ENCODE data around the gene VPS18.

DNA sequence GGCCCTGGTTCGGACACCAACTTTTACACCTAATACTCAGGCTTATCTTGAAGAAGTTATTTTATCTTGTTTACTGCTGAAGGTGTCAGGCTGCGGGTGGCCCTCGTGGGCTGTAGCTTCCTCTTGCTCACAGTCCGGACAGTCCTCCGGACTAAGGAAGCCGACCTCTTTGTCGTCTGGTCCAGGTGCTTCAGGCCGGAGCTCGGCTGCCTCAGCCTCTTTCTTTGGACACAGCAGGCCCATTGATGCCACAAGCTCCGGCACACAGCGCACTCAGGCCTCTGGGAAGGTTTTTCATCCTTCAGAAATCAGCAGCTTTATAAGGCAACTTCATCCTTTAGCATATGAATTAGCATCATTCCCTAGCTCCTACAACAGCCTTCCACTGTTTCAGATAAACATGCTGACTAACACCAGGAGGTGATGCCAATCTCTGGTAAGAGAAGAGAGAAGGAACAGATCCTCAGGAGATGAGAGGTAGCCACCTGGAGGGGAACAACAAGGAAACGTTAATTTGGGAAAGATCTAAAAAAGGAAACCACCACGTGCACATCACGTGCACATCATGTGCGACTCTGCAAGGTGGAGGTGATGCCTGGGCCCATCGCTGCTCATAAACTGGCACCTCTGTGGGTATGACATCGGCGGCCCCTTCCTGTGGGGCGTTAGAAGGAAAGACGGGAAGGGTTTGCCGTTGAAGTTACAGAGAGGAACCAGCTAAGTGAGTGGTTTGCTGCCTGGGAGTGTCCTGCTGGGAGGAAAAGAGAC is 54.6 kb downstream of the VPS18 start:
- TF ChIP-seq, protein P1, sequence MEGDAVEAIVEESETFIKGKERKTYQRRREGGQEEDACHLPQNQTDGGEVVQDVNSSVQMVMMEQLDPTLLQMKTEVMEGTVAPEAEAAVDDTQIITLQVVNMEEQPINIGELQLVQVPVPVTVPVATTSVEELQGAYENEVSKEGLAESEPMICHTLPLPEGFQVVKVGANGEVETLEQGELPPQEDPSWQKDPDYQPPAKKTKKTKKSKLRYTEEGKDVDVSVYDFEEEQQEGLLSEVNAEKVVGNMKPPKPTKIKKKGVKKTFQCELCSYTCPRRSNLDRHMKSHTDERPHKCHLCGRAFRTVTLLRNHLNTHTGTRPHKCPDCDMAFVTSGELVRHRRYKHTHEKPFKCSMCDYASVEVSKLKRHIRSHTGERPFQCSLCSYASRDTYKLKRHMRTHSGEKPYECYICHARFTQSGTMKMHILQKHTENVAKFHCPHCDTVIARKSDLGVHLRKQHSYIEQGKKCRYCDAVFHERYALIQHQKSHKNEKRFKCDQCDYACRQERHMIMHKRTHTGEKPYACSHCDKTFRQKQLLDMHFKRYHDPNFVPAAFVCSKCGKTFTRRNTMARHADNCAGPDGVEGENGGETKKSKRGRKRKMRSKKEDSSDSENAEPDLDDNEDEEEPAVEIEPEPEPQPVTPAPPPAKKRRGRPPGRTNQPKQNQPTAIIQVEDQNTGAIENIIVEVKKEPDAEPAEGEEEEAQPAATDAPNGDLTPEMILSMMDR (IDR thresholded peaks at IDR 0.05; ENCODE audit: low read depth, low read length) = no peak
- TF ChIP-seq EZH2phosphoT487 (IDR thresholded peaks at IDR 0.05; ENCODE audit: low read depth) = no peak

Data from OCI-LY3 (cell line).